ENCODE measurements around the gene SPRY1.

The SPRY1 gene

DNA sequence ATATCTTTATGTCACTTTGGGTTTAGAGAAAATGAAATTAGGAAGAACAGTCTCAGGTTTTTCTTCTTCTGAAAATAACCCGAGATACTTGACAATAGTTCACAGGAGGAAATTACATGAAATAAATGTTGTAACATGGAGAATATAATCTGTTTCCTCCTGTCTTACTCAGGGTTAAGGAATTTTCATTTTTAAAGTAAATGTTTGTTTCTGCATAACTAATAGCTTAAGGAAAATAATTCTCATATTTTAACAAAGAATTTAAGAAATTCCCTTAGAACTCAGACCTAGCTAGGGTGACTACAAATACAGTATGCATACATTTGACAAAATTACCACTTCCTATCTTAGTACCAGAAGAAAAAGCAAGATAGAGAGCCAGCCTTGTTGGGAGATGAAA lies 17.2 kb upstream of the SPRY1 start:
- DNase-seq (ENCODE audit: low read depth, low spot score): no peak

DNA sequence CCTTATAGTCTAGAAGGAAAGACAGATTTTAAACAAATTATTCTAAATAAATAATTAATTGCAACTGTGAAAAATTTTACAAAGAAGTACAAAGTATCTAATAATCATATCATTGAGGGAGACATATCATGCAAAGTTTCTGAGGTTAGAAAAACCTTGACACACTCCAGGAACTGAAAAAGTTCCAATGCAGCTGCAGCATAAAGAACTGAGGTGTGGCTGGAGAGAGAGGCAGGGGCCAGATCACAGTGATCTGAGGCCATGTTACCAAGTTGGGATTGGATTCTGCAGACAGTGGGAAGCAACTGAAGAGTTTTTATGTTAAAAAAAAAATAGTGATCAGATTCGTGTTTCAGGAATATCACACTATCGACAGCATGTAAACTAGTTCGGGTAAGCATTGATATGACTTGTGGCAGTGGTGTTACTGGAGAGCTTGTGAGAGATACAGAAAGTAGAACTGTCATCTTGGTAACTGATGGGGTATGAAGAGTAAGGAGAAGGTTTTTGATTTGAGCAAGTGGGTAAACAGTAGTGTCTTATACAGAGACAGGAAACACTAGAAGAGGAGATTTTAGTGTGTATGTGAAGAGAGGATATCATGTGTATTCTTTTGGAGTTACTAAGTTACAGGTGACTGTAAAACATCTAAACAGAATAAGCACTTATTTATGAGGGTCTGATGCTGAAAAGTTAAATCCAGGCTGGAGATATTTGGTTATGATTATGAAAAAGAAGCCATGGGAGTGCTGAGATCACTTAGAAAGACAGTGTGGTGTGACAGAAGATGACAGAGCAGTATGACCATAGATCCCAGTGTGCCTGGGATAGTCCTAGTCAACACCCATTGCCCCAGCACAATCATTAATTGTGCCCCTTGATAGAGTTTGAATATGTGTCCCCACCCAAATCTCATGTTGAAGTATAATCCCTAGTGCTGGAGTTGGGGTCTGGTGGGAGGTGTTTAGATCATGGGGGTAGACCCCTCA lies 15.6 kb upstream of the SPRY1 start:
- DNase-seq (ENCODE audit: low read depth, low spot score): no peak

DNA sequence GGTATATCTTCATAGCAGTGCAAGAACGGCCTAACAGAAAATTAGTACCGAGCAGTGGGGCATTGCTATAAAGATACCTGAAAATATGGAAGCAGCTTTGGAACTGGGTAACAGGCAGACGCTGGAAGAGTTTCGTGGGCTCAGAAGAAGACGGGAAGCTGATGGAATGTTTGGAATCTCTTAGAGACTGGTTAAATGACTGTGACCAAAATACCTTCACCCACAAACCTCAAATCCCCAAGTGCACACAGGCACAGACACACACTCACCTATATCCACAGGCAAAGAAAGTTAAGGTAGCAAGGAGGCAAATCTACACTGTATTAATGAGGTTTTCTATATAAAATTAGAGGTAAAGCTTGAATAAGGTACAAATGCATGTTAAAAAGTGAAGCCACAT lies 14.6 kb upstream of the SPRY1 start:
- DNase-seq (ENCODE audit: low read depth, low spot score): no peak

DNA sequence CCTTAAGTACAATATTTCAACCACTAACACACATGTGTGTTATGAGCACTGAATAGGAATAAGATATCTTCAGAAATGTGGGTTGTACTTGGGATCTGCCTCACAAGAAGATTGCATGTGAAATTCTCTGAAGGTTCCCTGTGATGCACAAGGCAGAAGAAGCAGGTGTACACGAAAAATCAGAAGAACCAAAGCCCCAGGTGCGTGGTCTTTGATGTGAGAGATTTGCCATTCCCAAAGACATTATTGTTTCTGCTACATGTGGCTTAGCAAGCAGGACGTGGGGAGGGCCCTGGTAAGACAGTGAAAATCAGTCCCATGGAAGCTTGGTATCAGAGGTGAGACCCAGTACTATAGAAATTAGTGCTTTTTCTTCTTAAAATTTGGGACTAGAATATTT lies 13.0 kb upstream of the SPRY1 start:
- no peak for DNase-seq (ENCODE audit: low read depth, low spot score)

DNA sequence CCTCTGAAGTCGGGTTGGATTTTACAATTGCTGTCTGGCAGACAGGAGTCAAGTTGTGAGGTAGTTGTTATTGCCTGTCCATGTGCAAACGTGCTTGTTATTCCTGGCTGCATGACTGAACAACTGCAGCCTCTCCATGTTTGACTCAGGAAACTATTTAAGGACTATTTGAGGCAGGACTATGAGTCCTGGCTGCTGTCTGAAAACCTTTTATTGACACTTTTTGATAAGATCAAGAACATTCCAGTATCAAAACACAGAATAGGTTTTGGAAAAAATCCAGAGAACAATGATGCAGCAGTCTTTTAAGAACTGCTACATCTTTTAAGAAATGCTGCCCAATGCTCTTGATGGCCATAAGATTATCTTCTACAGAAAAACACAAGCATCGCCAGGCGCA lies 10.0 kb upstream of the SPRY1 start:
- DNase-seq (ENCODE audit: low read depth, low spot score): no peak

DNA sequence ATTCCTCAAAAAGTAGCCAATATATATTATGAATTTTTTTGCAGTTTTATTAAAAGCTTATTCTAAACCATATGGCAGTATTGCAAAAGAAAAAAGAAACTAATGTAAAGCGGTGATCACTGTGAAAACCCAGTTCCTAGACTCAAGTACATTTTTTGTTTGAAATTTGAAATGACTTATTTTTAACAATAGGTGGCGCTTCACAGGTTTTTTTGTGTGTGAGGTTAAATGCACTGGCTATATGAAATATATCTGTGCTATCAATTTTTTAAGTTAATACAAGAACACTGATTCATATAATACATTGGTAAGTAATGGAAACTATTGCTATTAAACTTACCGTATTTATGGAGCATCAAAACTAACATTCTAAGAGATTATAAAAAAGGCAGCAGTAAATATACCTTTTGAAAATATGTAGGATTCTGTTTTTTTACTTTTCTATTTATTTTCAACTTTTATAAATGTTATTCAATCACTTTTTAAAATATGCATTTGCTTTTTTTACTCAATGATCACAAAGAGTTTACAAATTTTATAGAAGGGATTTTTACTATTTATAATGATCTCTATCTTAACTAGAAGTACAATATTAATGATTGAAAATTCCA lies 5.6 kb upstream of the SPRY1 start:
- DNase-seq (ENCODE audit: low read depth, low spot score): no peak

DNA sequence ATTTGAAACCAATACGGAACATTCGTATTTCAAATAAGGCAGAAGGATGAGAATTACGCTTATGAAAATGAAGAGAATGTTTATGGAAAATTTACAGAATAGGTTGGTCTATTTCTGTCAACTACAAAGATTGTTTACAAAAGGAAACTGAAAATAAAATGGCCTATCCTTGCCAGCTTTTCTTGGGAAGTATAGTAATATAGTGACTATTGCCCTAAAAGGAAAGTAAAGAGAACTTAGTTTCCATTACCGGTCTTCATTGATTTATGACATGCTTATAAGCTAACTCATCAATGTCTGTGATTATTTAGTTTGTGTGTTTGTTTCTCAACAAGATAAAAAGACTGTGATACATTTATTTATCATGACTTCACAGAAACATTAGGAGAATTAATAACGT lies 2.9 kb upstream of the SPRY1 start:
- no peak for DNase-seq (ENCODE audit: low read depth, low spot score)

DNA sequence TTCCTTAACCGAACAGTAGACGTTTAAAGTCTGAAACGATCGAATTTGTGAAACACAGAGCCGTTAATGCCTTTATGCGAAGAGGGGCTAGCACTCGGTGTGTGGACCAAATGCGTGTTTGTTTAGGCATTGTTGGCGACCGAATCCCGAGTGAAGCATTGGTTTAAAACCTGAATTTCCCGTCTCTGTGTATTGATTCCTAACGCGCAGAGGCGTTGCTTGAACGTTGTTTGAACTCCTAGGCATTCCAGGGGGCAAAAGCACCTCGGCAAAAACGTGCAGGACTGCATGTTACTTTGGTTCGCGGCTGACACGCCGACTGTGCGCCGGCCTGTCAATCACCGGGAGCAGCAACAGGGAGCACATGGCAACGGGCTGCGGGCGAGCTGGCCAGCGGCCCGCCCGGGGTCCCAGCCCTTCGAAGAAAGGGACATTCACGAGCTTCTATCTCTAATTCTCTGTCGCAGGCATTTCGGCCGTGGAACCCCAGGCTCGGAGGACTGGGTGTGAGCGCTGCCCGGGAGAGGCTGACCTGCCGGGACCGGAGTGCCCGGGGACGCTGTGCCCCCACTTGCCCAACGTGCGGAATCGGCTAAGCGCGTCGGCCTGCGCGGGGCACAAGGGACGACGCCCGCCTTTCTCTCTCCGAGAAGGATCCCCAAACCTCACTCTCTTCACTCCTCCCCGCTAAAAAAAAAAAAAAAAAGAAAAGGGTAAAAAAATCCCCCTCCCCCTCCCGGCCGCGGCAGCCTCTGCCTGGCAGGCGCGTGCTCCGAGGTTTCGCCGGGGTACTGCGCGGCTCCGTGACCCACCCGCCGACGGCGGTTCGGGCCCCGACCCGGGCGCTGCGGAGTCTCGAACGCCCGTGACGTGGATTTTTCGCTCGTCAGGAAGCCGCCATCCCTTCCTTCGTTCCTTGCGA lies 810 bp downstream of the SPRY1 start:
- no peak for DNase-seq (ENCODE audit: low read depth, low spot score)

DNA sequence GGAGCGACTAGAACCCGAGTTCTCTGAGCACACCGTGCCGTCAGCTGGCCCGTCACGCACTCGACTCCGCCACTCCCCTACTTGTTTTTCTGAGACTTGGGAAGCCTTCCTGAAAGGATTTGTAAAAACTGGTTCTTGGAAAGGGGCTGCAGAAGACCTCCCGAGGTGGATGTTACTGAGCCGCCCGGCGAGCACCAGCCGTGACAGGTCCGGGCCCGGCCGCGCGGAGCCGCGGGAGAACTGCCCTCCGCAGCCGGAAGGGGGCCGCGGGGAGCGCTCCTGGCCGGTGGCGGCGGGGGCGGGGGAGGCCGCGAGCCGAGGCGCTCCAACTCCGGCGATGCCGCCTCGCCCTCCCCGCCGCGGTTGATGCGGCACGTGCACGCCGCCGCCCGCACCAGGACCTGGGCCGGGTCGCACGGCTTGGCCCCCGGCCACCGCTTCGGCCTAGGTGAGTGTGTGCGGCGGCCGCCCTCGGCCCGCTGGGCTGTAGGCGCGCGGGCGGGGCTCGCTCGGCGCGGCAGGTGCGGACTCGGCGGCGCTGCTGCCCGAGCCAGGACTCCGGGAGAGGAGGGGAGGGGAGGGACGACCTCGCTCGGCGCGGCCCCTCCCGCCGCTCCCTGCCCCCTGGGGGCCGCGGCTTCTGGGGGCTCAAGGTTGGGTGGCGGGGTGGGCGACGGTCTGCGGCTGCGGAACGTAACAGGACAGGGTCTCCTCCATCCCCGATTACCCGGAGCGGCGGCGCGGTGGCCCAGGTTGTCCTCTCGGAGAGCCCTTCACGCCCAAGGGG lies 1.7 kb downstream of the SPRY1 start:
- DNase-seq (ENCODE audit: low read depth, low spot score): no peak

DNA sequence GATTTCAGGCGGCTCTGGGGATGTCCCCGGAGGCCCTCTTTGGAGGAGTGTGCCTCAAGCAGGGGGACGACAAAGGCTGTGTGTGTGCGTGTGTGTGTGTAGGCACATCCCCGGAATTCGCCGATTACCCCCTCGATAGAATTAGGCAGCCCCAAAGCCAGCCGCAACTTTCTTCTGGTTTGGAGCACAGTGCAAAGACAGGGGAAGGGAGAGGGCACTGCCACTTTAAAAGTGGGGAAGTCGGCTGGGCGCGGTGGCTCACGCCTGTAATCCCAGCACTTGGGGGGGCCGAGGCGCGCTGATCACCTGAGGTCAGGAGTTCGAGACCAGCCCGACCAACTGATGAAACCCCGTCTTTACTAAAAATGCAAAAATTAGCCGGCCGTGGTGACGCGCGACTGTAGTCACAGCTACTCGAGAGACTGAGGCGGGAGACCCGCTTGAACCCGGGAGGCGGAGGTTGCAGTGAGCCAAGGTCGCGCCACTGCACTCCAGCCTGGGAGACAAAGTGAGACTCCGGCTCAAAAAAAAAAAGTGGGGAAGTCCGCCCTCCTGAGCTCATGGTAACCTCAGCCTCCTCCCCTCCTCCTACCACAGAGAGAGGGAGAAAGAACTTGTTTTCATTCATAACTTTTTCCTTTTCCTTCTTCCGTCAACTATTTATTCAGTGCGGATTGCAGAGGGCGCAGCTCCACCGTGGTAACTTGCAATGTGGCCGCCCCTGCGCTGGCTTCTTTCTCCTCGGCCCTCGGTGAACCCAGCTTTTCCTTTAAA lies 2.4 kb downstream of the SPRY1 start:
- peak; percentile 61 for DNase-seq (ENCODE audit: low read depth, low spot score)

DNA sequence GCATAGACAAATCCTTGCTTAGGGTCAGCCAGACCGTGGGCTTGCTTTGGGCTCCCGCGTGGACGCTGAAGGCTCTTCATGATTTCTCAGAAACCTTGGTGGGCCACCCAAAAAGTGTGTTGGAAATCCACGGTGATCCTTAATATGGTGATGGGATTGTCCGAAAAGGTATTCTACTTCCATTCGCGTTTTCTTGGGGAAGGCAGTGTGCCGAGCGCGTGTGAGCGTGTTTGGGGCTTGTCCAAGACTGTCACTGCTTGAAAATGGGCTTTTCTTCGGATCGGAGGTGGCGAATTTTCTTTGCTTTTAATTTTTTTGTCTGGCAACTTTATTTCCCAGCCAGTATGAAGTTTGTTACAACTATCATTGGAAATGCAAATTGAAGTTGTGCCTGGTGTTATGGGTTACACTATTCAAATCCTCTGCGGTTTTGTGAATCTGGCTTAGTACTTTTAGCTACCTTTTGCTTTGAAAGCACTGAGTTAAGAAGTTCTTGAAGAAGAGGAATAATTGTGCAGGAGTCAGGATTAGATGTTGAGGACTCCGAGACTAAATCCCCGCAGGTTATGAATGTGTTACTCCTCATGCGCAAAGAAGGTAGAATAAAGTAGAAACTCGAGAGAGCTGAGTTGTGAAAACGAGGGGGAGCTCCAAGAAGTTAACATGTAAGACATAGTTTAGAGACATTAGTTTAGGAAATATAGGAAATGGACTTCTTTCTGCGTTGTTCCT lies 3.2 kb downstream of the SPRY1 start:
- DNase-seq (ENCODE audit: low read depth, low spot score): no peak

DNA sequence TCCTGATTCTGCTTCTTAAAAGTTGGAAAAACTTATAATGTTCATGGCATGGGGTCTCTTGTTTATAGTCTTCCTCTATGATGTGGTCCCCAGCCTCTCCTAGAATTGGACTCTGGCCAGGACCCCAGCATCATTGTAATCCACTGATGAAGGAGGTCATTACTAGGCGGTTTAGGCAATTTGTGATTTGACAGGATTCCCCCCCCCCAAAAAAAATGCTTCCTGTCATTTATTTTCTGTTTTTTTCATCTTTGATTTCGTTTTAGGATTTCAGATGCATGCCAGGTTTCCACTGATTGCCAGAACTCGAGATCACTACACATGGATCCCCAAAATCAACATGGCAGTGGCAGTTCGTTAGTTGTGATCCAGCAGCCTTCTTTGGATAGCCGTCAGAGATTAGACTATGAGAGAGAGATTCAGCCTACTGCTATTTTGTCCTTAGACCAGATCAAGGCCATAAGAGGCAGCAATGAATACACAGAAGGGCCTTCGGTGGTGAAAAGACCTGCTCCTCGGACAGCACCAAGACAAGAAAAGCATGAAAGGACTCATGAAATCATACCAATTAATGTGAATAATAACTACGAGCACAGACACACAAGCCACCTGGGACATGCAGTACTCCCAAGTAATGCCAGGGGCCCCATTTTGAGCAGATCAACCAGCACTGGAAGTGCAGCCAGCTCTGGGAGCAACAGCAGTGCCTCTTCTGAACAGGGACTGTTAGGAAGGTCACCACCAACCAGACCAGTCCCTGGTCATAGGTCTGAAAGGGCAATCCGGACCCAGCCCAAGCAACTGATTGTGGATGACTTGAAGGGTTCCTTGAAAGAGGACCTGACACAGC lies 4.9 kb downstream of the SPRY1 start:
- no peak for DNase-seq (ENCODE audit: low read depth, low spot score)

DNA sequence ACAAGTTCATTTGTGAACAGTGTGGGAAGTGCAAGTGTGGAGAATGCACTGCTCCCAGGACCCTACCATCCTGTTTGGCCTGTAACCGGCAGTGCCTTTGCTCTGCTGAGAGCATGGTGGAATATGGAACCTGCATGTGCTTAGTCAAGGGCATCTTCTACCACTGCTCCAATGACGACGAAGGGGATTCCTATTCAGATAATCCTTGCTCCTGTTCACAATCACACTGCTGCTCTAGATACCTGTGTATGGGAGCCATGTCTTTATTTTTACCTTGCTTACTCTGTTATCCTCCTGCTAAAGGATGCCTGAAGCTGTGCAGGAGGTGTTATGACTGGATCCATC lies 5.5 kb downstream of the SPRY1 start:
- no peak for DNase-seq (ENCODE audit: low read depth, low spot score)

DNA sequence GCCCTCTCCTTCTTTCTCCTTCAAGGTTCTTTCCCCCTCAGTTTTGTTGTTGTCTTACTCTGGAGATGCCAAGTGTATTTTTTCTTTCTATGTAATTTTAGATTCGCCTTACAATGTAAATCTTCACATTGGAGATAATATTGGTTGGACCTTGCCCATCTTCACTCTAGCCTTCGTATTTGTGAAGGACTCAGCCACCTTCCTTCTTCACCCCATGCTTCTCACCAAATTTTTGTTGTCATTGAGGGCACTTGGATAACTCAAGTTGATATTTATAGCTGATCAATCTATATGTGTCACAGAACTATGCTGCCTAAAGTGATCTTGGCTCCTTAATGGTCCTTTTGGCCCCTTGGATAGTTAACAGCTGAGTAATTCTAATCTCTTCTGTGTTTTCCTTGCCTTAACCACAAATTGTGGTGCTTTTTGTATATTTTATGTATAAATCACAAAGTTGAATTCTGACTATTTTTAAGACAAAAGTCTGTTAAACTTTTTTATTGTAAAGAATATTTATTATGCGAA lies 6.5 kb downstream of the SPRY1 start:
- DNase-seq (ENCODE audit: low read depth, low spot score): no peak

DNA sequence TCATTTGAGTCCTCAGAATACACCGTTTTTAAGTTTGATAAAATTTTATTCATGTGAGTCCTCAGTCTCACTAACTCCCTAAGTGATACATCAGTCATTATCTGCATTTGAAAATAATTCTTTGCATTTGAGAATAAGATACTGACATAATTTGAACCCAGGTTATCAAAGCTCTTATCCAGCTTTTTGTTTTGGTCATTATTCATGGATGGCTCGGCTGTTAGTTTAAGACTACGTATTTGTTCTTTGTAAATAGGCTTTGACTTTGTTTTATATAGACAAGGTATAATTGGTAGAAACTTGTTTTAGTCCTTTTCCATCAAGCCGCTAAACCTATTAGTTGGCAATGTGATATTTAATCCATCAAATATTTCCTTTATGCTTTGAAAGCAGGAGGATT lies 7.9 kb downstream of the SPRY1 start:
- no peak for DNase-seq (ENCODE audit: low read depth, low spot score)

DNA sequence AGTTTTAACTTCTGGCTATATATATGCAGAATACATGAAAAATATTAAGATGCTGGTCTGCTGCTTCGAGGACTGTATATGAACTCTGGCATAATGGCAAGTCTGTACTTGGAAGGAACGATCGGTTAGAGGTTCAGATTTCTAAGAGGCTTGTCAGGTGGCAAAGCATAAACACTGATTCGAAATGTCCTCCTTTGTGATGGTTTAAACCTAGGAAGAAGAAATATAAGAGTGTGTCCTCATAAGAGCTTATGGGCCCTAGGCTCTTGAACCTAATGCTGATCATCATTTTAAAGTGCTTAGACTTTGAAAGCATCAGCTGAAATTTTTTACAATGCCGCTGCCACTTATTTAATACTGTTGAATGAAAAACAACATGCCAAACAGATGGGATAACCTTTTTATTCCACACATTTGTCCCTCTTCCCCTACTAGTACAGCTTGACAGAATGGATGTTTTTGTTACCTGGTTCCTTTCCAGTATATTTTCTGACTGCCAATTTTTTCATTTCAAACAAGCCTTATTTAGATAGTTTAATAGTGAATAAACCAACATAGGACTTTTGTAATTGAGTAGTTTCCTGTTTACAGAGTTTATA lies 8.8 kb downstream of the SPRY1 start:
- DNase-seq (ENCODE audit: low read depth, low spot score): no peak

DNA sequence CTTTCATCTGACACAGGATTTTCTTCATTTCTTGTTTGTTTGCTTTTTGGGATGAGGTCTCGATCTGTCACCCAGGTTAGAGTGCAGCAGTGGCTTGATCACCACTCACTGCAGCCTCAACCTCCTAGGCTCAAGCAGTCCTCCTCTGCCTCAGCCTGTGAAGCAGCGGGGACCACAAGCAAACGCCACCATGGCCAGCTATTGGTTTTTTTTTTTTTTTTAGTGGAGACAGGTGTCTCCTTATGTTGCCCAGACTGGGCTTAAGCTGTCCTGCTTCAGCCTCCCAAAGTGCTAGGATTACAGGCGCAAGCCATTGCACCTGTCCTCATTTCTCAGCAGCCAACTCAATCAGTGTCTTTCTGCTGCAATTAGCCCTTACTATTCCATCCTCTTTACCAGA lies 10.3 kb downstream of the SPRY1 start:
- no peak for DNase-seq (ENCODE audit: low read depth, low spot score)

DNA sequence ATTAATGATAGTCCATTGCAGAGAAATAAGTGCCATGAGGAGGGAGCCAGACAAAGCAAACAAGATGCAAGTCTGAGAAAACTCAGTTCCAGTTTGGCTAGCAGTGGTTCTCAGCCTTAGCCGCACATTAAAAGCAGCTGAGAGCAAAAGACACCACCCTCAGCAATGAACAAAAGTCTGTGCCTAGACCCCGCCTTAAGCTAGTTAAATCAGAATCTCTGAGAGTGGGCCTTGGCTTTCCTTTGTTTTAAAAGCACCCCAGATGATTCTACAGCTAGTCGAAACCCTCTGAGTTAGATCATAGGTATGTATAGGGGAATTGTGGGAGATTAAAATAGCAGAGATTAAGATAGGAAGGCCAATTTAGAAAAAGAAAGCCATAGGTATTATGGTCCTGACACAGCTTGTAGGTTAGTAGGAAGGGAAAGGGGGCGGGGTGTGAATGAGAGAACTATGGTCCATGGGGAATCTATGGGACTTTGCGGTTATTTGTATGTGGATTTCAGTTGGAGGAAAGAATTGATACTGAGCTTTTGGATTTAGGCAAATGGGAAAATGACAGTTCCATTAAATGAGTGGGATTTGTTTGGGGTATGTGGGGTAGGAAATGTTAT lies 12.0 kb downstream of the SPRY1 start:
- no peak for DNase-seq (ENCODE audit: low read depth, low spot score)
